HepG2 (cell line): Measurements from ENCODE around the gene PSMB3. TPM values are rescaled to one million over a fixed set of nuclear protein-coding genes. Genes with fewer than 3 reads are reported as not detected.

Experiments
- ADNP ChIP-seq: sonication (generic); formaldehyde crosslinking; IDR thresholded peaks from 2 replicates; pipeline ENCODE4 v1.4.0; 2020; ENCODE audit warnings: missing genetic modification reagents
- CENPBD1 ChIP-seq: sonication (generic); formaldehyde crosslinking; IDR thresholded peaks from 2 replicates; pipeline ENCODE4 v1.8.0; 2022; ENCODE audit warnings: missing genetic modification reagents, low read depth, mild to moderate bottlenecking, borderline replicate concordance
- CSRNP1 ChIP-seq: sonication (generic); formaldehyde crosslinking; IDR thresholded peaks from 2 replicates; pipeline ENCODE4 v1.8.1; 2023; ENCODE audit warnings: mild to moderate bottlenecking, missing genetic modification reagents
- FOSL2 ChIP-seq: sonication (generic); formaldehyde crosslinking; IDR thresholded peaks from 2 replicates; pipeline ENCODE4 v1.4.0; 2020; ENCODE audit warnings: missing genetic modification reagents
- KDM3A ChIP-seq: IDR thresholded peaks from 2 replicates; pipeline ENCODE4 v1.6.1; 2018; ENCODE audit warnings: low read depth, missing compliant biosample characterization
- KLF15 ChIP-seq: sonication (generic); formaldehyde crosslinking; IDR thresholded peaks from 2 replicates; pipeline ENCODE4 v1.8.1; 2023; ENCODE audit warnings: borderline replicate concordance, mild to moderate bottlenecking, inconsistent platforms, missing genetic modification reagents, mixed read lengths
- MXD3 ChIP-seq: IDR thresholded peaks from 2 replicates; pipeline ENCODE4 v1.6.1; 2016; ENCODE audit warnings: mild to moderate bottlenecking, missing biosample characterization, missing genetic modification reagents
- PRPF4 ChIP-seq: fragments of 200-400 bp; formaldehyde crosslinking; IDR thresholded peaks from 2 replicates; pipeline ENCODE4 v1.6.1; 2016; ENCODE audit warnings: low read length, low read depth; ENCODE audit not compliant: poor library complexity, severe bottlenecking
- TMF1 ChIP-seq: sonication (generic); formaldehyde crosslinking; IDR thresholded peaks from 2 replicates; pipeline ENCODE4 v1.8.1; 2022; ENCODE audit warnings: low read depth, missing genetic modification reagents
- ZBTB3 ChIP-seq: sonication (generic); formaldehyde crosslinking; IDR thresholded peaks from 2 replicates; pipeline ENCODE4 v1.4.0; 2020; ENCODE audit warnings: low read depth, mild to moderate bottlenecking, moderate library complexity, missing genetic modification reagents, borderline replicate concordance
- ZKSCAN5 ChIP-seq: sonication (generic); formaldehyde crosslinking; IDR thresholded peaks from 2 replicates; pipeline ENCODE4 v1.5.1; 2020; ENCODE audit warnings: mild to moderate bottlenecking, missing genetic modification reagents
- ZKSCAN8 ChIP-seq: IDR thresholded peaks from 2 replicates; pipeline ENCODE4 v1.6.1; 2016; ENCODE audit warnings: borderline replicate concordance, missing genetic modification reagents, missing compliant biosample characterization
- ZNF318 ChIP-seq: sonication (generic); formaldehyde crosslinking; IDR thresholded peaks from 2 replicates; pipeline ENCODE4 v1.4.0; 2020; ENCODE audit warnings: mild to moderate bottlenecking, missing genetic modification reagents
- ZNF496 ChIP-seq: sonication (generic); formaldehyde crosslinking; IDR thresholded peaks from 2 replicates; pipeline ENCODE4 v1.8.1; 2023; ENCODE audit warnings: mild to moderate bottlenecking, moderate library complexity, missing genetic modification reagents; ENCODE audit not compliant: insufficient replicate concordance
- ZNF577 ChIP-seq: sonication (generic); formaldehyde crosslinking; IDR thresholded peaks from 2 replicates; pipeline ENCODE4 v1.4.0; 2020; ENCODE audit warnings: mild to moderate bottlenecking, low read depth, missing genetic modification reagents, borderline replicate concordance
- ZNF629 ChIP-seq: sonication (generic); formaldehyde crosslinking; conservative IDR thresholded peaks from 2 replicates; pipeline ENCODE4 v1.5.0; 2020; ENCODE audit warnings: missing genetic modification reagents
- ZNF7 ChIP-seq: IDR thresholded peaks from 2 replicates; pipeline ENCODE4 v1.6.1; 2016; ENCODE audit warnings: missing biosample characterization, missing genetic modification reagents
- ZNF75D ChIP-seq: sonication (generic); formaldehyde crosslinking; IDR thresholded peaks from 2 replicates; pipeline ENCODE4 v1.8.1; 2023; ENCODE audit warnings: missing genetic modification reagents, mild to moderate bottlenecking, borderline replicate concordance
- ZNF790 ChIP-seq: sonication (generic); formaldehyde crosslinking; IDR thresholded peaks from 2 replicates; pipeline ENCODE4 v1.8.0; 2022; ENCODE audit warnings: missing genetic modification reagents, mild to moderate bottlenecking, borderline replicate concordance
- polyA plus RNA-seq, 8 experiments: library from polyadenylated mRNA; depleted of rRNA in 3 of 8; stranded (reverse) in 7 of 8; unstranded in 1 of 8; fragments of >200 nt; fragmentation: Illumina TruSeq in 4 of 8; extraction: Trizol in 4 of 8; gene quantifications; 2 replicates each; pipeline versions ENCODE4 v1.2.1 to v1.2.3, GENCODE V29; 2011 to 2016; ENCODE audit warnings: low read depth in 4 of 8, missing spikeins in 1 of 8, mixed read lengths in 1 of 8; ENCODE audit not compliant: insufficient read depth in 1 of 8
- total RNA-seq, 5 experiments: library from RNA; depleted of rRNA; stranded (reverse); fragments of >200 nt; fragmentation: Illumina TruSeq; extraction: Trizol; gene quantifications; 2 replicates each; pipeline ENCODE4 v1.2.3, GENCODE V29; 2016; ENCODE audit warnings: low read depth in 1 of 5

PSMB3 gene
- total and polyA plus RNA-seq, 2 of the 13 experiments (the other 11 are each of a cell fraction or from before 2014, with no cell fraction given) = 366 to 517 TPM

GRCh38 chr17:38729886-38730525 lies 22.5 kb upstream of the PSMB3 start, which contains the start of gene CISD3 (continued):
- TF ChIP-seq ZNF496 (no peak), CSRNP1 (CRISPR knock-in tag) (no peak), ZKSCAN8 (CRISPR knock-in tag) (no peak), FOSL2 (CRISPR knock-in tag) (no peak), ZNF790 (CRISPR knock-in tag) (no peak), TMF1 (no peak), ZNF7 (CRISPR knock-in tag) (no peak), CENPBD1 (CRISPR knock-in tag) (no peak; the same call in 1 of the 2 replicates), ZNF577 (CRISPR knock-in tag) (no peak), KLF15 (CRISPR knock-in tag) (no peak; the same call in 1 of the 2 replicates), MXD3 (CRISPR knock-in tag) (0 out of 2 replicates have a peak, but pooled peaks have one; percentile 39), ZNF629 (no peak), ZBTB3 (CRISPR knock-in tag) (no peak), ADNP (CRISPR knock-in tag) (no peak), ZNF75D (CRISPR knock-in tag) (no peak), PRPF4 (no peak), ZNF318 (CRISPR knock-in tag) (no peak), KDM3A (CRISPR knock-in tag) (0 out of 2 replicates have a peak, but pooled peaks have one; percentile 51), ZKSCAN5 (CRISPR knock-in tag) (no peak)
